ENCODE measurements around the gene CCDC137.

Gene CCDC137

GRCh38 chr17:81716674-81716996 lies 50.1 kb downstream of the CCDC137 start:
- DNase-seq (ENCODE audit: low spot score), result no peak

GRCh38 chr17:81717049-81717765 lies 50.7 kb downstream of the CCDC137 start:
- DNase-seq (ENCODE audit: low spot score), result no peak

GRCh38 chr17:81717766-81718089 lies 51.2 kb downstream of the CCDC137 start:
- no peak for DNase-seq (ENCODE audit: low spot score)

GRCh38 chr17:81719410-81720266 lies 53.1 kb downstream of the CCDC137 start:
- no peak for DNase-seq (ENCODE audit: low spot score)

- no peak for DNase-seq (ENCODE audit: low spot score)
These were observed 53.9 kb downstream of the CCDC137 start for GRCh38 chr17:81720267-81721071.

GRCh38 chr17:81722184-81723120 lies 55.9 kb downstream of the CCDC137 start:
- no peak for DNase-seq (ENCODE audit: low spot score)

Data from AG08396 (cell line).